Activated T-helper 9 cell treated with anti-CD3 and anti-CD28 coated beads, Interleukin-2, amount 50 U/mL, for 16 hours (primary cell): Measurements from ENCODE around the gene ABI1.
"Not testable (repeated sequence)": the region's sequence is repeated elsewhere in the genome, so short reads cannot be mapped to it uniquely, and the experiment has no call there.

Experiments used
- DNase-seq: peaks from one replicate; pipeline ENCODE4 v3.0.0-alpha.2; 2020; ENCODE audit warnings: low read depth

The ABI1 gene

DNA sequence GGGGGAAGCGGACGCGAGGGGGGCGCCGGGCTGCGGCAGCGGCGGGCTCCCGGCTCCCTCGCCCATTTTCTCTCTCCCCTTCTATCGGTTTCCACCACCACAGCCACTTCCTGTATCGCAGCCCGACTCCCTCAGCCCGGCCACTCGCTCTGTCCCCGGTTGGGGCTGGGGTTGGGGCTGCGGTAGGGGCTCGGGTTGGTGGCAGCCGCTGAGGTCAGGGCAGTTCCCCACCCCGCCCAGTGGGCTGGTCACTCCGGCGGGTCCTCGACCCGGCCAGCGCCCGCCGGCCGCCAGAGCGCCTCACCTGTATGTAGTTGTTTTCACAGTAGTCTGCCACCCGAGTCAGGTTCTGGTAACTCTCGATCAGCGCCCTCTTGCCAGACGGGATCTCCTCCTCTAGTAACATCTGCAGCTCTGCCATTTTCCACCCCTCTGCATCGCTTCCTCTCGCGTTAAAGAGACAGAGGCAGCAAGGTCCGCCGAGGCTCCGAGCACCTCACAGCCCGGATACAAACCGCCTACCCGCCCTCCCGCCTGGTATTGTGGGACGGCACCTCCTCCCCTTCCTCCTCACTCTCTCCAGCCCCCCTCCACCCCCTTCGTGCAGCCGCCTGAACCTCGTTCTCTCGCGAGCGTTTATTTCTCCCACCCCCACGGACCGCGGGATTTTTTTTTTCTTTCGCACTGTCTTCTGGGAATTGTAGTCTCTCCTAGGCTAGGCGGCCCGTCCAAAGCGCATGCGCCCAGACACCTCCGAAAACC, at the start of gene ABI1:
Gene ABI1, minus strand, starts transcription at position 516 of the 762 bp plus-strand sequence. Its CDS starts 95 bp downstream, at position 421.
- DNase-seq = peak; percentile 96

DNA sequence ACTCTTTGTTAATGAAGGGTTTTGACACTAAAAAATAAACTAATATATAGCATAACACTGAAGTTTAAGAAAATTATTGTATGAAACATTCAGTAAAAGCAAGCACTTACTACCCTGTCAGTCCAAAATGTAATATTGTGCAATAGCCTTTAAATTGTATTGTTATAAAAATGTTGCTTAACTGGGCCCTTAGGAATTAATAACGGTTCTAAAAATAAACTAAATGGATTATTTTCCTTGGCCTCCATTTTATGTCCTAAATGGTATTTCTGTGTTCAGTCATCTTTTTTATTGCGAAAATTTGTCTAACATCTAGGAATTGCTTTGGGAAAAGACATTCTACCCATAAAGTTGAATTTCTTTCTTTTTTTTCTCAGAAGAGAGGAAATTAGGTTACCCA, 49.0 kb upstream of the ABI1 start:
- no peak for DNase-seq

GRCh38 chr10:26905253-26905781, 44.6 kb upstream of the ABI1 start:
- DNase-seq = not testable (repeated sequence)

DNA sequence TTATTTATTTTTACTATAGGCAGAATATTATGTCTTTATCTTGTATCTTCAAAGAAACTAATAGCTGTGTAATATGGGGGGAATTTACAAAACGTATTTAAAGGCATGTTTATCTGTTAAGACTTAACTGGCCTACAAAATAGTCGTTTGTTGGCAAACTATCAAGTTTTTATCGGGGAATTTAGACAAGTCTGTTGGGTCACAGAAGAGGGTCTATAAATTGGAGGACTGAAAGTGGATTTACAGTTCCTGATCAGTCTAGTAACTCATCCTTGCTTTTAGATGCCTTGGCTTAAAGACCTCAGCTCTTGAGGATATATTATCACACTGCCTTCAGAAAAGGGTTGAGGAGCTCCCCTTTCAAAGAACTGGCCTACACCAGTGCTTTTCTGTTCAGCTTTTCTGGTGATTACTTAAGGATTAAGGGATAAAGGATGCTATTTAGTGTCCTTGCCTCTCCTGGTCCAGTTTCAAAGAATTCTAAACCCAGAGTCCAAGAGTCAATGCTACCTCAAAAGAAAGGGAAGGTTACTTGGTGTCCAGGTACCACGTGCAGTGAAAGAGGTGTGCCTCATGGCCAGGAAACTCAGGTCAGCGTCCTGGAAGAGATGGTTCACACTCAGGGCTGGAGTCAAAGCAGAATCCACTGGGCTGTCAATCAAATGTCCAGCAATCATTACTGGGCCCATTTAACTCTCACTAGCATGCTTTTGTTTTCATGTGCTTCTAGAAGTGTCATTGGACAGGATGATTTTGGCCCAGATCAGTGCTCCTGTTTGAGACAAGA, 42.9 kb upstream of the ABI1 start:
- no peak for DNase-seq

GRCh38 chr10:26892306-26892923, 31.7 kb upstream of the ABI1 start:
- DNase-seq = not testable (repeated sequence)

GRCh38 chr10:26890956-26891355, 30.2 kb upstream of the ABI1 start:
- no peak for DNase-seq

GRCh38 chr10:26887611-26888215, 27.0 kb upstream of the ABI1 start:
- no peak for DNase-seq

DNA sequence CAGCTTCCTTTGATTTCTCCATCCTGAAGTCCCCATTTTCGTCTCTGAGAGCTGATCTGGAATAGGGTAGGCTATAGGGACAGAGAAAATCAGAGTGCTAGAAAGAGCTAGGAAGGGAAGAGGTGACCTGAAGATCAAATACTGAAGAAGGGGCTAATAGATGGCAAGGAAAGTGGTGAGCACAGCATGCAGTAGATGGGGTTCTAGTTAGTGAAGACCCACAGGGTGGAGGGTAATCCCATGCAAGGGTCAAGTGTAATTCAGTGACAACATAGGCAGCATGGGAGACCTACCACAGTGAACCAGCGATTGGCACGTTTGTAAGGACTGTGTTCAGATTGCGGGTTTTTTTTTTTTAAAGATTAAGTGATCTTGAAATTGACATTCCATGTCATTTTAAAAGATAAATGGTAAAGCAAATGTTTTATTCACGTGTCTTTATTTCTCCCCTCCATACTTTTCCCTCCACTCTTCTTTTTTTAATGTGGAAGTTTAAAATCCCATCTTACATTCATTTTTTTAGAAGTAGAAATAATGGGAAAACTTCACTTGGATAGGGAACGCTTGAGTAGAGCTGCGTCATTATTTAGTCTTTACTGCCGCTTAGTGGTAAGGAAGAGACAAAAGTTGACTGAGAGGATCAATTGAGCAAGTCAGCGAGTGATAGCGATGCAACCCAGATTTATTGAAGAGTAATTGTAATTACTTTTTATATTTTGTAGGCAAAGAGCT, 21.0 kb upstream of the ABI1 start:
- DNase-seq = no peak

- DNase-seq = no peak
Observed at GRCh38 chr10:26879744-26880143, 19.0 kb upstream of the ABI1 start.

DNA sequence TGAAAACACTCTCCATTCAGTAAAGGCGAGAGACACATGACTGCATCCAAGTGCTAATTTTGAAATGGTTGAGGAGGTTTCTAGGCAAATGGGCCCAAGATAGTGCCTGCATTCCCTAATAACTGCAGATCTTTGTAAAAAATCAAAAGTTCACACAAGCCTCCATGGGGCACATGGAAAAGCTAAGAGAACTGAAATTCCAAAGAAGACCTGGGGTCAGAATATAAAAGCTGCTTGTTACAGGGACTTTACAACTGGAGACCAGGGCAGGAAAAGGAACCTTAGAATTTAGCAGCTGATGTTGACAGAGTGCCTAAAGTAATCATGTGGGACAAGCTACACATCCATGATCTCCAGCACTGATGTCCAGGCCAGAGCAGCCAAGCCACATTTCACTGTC, 10.0 kb upstream of the ABI1 start:
- no peak for DNase-seq

- DNase-seq = no peak
Observed at GRCh38 chr10:26869528-26869927, 8.8 kb upstream of the ABI1 start.

- DNase-seq = no peak
Observed at GRCh38 chr10:26863351-26864076, 2.8 kb upstream of the ABI1 start.

- DNase-seq = no peak
Observed at GRCh38 chr10:26861205-26861998, 644 bp upstream of the ABI1 start.

GRCh38 chr10:26860102-26860442, 686 bp downstream of the ABI1 start:
- DNase-seq = peak; percentile 40

DNA sequence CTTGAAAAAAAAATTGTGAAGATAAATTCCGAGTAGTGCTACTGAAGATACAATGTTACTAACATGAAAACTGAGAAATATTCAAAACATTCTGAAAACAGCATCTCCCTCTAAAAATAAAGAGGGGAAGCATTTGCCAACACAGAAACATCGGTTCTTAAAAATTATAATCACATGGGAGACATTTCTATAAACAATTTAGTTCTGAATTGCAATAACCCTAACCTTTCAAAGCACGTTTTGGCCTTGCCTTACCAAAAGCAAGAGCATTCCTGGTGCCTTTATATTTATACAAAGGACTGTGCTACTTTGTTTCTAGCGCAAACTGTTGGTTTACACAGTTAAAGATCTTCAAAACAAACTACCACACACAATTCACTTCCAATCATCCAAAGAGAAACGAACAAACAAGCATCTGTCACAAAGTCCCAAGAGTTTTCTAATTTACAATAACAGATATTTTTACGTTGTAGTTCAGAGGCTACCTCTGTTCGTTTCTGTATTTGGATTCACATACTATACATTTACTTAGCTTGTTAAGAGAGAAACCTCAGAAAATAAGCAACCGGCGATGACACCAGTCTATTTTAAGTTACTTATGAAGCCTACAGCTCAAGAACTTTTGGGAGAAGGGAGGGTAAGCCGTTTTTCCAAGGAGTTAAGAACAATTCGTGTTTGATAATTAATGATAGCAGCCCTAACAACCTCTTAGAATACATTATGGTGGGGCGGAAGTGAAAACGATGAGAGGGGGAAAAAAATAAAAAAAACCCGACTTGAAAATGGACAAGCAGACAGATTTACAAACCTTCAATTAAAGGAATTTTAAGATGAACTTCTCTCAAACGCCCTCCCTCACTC, 1.3 kb downstream of the ABI1 start:
- DNase-seq = no peak

DNA sequence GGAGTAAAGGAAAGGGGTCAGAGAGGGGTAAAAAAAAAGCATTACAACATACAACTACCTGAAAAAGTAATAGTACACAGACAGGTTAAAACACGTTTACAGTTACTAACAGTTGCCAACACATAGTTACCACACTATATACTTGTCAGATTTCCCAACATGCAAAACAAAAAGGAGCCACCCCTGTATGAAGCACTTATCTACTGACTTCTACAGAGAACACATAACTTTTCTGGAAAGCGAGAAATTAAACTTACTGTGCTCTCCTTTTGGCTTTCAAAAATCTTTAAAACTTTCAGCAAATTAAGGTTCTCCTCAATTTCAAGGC, 2.1 kb downstream of the ABI1 start:
- DNase-seq = no peak

GRCh38 chr10:26857991-26858706, 2.6 kb downstream of the ABI1 start:
- DNase-seq = no peak

GRCh38 chr10:26857553-26857952, 3.2 kb downstream of the ABI1 start:
- DNase-seq = not testable (repeated sequence)

DNA sequence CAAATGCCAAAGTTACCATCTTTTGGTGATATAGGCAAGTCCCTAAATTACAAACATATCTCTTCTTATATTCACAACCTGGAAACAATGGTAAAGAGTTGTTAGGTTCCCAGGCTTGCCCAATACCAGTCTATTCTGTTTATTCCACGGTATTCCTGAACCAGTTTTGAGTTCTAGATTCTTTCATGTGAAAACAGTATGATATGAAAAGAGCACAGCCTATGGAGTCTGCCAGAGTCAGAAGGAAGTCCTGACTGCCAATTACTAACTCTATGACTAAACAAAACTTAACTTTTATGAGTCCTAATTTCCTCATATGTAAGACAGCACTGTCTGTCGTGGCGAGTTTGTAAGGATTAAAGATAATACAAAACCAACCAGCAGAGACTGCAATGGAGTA, 5.6 kb downstream of the ABI1 start:
- no peak for DNase-seq
